Mucosa of stomach (tissue), 1 donor: Measurements from ENCODE around the gene IQCC.
A peak's percentile ranks its signal among the peaks of the same experiment; 100 is the strongest.
"Not testable (repeated sequence)": the region's sequence is repeated elsewhere in the genome, so short reads cannot be mapped to it uniquely, and the experiment has no call there.

Source experiments
- H3K27me3 ChIP-seq: one replicate; pipeline ENCODE4 v1.7.0; 2013; ENCODE audit warnings: mild to moderate bottlenecking, low read length; ENCODE audit not compliant: control insufficient read depth, insufficient read depth
- H3K36me3 ChIP-seq: one replicate; pipeline ENCODE4 v1.7.0; 2013; ENCODE audit warnings: low read length; ENCODE audit not compliant: control insufficient read depth, insufficient read depth
- H3K4me1 ChIP-seq: one replicate; pipeline ENCODE4 v1.7.0; 2013; ENCODE audit warnings: mild to moderate bottlenecking, low read length; ENCODE audit not compliant: control insufficient read depth, insufficient read depth
- H3K4me3 ChIP-seq: one replicate; pipeline ENCODE4 v1.7.0; 2013; ENCODE audit warnings: low read length
- H3K9ac ChIP-seq: one replicate; pipeline ENCODE4 v1.7.0; 2013; ENCODE audit warnings: mild to moderate bottlenecking, low read length, moderate library complexity
- H3K9me3 ChIP-seq: one replicate; pipeline ENCODE4 v1.7.0; 2013; ENCODE audit warnings: mild to moderate bottlenecking, low read length, moderate library complexity; ENCODE audit not compliant: control insufficient read depth
- donor health status: Pancreatic carcinoma.

Gene IQCC

GRCh38 chr1:32205401-32206370 lies at the start of gene IQCC:
Gene IQCC (plus strand): TSS chr1:32205671. CDS start chr1:32205682, 11 bp downstream.
- Histone ChIP-seq H3K9ac (peak within 1 kb of the TSS; percentile 73), H3K9me3 (no peaks in the 10 kb centered on the region), H3K4me3 (peak within 1 kb of the TSS; percentile 32), H3K36me3 (no peaks in the 10 kb centered on the region), H3K27me3 (no peaks in the 10 kb centered on the region), H3K4me1 (peaks cover 41% of the 10 kb centered on the region)

DNA sequence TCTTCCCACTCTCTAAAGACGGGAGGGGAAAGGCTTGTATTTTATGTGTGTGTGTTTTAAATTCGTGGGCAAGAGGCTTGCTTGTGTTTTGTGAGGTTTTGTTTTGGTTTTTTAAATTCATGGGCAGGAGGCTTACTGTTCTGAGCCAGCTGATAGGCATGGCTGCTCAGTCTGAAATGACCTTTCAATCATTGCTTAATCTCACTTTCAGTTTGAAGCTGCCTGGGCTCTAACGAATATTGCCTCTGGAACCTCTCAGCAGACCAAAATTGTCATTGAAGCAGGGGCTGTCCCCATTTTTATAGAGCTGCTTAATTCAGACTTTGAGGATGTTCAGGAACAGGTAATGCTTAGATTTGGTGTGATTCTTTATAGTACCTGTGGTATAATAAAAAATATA lies 46.3 kb upstream of the IQCC start:
- Histone ChIP-seq H3K4me3 (no peak overlapping the region), H3K36me3 (peaks cover 8% of the 10 kb centered on the region), H3K27me3 (no peaks in the 10 kb centered on the region), H3K9me3 (no peaks in the 10 kb centered on the region), H3K9ac (no peak overlapping the region), H3K4me1 (peaks cover 5% of the 10 kb centered on the region)

DNA sequence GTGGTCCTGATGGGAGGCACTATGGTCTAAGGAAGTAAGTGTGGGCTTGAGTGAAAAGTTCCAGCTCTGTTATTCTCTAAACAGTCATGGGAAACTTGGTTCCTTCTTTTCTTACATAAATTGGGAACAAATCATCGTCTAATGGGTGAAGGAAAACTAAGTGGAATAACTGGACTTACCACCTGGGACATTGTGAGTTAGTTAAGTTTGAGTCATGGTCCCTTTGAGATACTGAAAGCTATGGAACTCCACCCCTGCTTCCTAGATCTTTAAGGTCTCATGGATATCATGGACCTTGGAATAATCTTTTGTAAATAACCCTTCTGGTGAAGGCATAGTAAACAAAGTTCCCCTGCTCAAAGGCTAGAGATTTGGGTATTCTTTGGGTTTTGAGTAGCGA lies 42.1 kb upstream of the IQCC start:
- Histone ChIP-seq H3K4me1 (peaks cover 5% of the 10 kb centered on the region), H3K9me3 (no peaks in the 10 kb centered on the region), H3K9ac (no peak overlapping the region), H3K36me3 (peaks cover 12% of the 10 kb centered on the region), H3K27me3 (no peaks in the 10 kb centered on the region), H3K4me3 (no peak overlapping the region)

DNA sequence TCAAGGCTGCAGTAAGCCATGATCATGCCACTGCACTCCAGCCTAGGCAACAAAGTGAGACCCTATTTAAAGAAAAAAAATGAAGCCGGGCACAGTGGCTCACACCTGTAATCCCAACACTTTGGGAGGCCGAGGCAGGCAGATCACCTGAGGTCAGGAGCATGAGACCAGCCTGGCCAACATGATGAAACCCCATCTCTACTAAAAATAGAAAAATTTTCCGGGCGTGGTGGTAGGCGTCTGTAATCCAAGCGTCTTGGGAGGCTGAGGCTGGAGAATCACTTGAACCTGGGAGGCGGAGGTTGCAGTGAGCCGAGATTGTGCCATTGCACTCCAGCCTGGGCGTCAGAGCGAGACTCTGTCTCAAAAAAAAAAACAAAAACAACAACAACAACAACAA lies 39.8 kb upstream of the IQCC start:
- not testable (repeated sequence) for H3K4me1 ChIP-seq, H3K27me3 ChIP-seq, H3K9me3 ChIP-seq, H3K4me3 ChIP-seq, H3K9ac ChIP-seq
- H3K36me3 ChIP-seq, result peaks cover 22% of the 10 kb centered on the region

DNA sequence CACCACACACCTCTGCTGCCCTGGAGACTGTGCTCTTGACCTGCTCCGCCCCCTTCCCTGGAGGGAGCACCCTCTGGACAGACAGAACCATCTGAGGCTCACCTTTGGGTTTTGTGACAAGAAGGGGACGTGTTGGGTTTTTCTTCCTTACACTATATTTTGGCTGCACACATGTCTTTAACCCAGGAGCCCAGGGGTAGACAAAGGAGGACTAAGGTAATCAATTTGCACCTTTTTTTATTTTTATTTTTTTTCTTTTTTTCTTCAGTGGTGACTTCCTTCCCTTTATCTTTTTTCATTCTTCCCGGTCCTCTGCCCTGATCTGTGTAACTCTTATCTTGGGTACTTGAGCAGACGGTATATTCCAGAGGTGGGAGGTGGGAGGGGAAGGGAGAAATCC lies 34.5 kb upstream of the IQCC start:
- Histone ChIP-seq H3K9ac (no peak overlapping the region), H3K4me1 (no peaks in the 10 kb centered on the region), H3K4me3 (no peak overlapping the region), H3K36me3 (peaks cover 17% of the 10 kb centered on the region), H3K27me3 (no peaks in the 10 kb centered on the region), H3K9me3 (no peaks in the 10 kb centered on the region)

- no peaks in the 10 kb centered on the region for H3K9me3 ChIP-seq
- H3K9ac ChIP-seq, result no peak overlapping the region
- no peaks in the 10 kb centered on the region for H3K27me3 ChIP-seq
- no peak overlapping the region for H3K4me3 ChIP-seq
- H3K4me1 ChIP-seq, result no peaks in the 10 kb centered on the region
- H3K36me3 ChIP-seq, result peaks cover 13% of the 10 kb centered on the region
Measured at GRCh38 chr1:32172621-32173245, 32.7 kb upstream of the IQCC start.

- H3K27me3 ChIP-seq, result no peaks in the 10 kb centered on the region
- no peaks in the 10 kb centered on the region for H3K36me3 ChIP-seq
- H3K4me3 ChIP-seq, result peak overlapping the region; percentile 61
- H3K9ac ChIP-seq, result peak overlapping the region; percentile 93
- peaks cover 26% of the 10 kb centered on the region for H3K4me1 ChIP-seq
- no peaks in the 10 kb centered on the region for H3K9me3 ChIP-seq
Measured at GRCh38 chr1:32178380-32179192, 26.9 kb upstream of the IQCC start.

DNA sequence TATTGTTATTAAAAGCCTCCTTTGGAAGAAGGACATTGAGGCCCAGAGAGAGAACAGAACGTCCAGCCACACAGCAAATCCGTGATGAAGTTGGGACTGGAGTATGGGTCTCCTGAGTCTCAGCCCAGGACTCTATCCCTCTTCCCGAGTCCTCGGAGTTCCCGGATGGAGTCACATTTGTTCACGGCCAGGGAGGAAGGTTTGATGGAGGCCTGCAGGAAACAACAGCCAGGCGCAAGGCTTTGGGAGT lies 26.4 kb upstream of the IQCC start:
- no peaks in the 10 kb centered on the region for H3K36me3 ChIP-seq
- no peaks in the 10 kb centered on the region for H3K9me3 ChIP-seq
- no peaks in the 10 kb centered on the region for H3K27me3 ChIP-seq
- H3K4me3 ChIP-seq, result peak overlapping the region; percentile 61
- H3K4me1 ChIP-seq, result peaks cover 26% of the 10 kb centered on the region
- peak overlapping the region; percentile 93 for H3K9ac ChIP-seq

- H3K27me3 ChIP-seq, result no peaks in the 10 kb centered on the region
- peaks cover 26% of the 10 kb centered on the region for H3K4me1 ChIP-seq
- peak within 1 kb of the TSS; percentile 93 for H3K9ac ChIP-seq
- no peaks in the 10 kb centered on the region for H3K36me3 ChIP-seq
- H3K9me3 ChIP-seq, result no peaks in the 10 kb centered on the region
- peak within 1 kb of the TSS; percentile 61 for H3K4me3 ChIP-seq
Measured at GRCh38 chr1:32179443-32180185, 25.9 kb upstream of the IQCC start, which contains the start of gene TXLNA. Gene TXLNA (plus strand): TSS chr1:32179675. CDS start chr1:32180346, 671 bp downstream.

DNA sequence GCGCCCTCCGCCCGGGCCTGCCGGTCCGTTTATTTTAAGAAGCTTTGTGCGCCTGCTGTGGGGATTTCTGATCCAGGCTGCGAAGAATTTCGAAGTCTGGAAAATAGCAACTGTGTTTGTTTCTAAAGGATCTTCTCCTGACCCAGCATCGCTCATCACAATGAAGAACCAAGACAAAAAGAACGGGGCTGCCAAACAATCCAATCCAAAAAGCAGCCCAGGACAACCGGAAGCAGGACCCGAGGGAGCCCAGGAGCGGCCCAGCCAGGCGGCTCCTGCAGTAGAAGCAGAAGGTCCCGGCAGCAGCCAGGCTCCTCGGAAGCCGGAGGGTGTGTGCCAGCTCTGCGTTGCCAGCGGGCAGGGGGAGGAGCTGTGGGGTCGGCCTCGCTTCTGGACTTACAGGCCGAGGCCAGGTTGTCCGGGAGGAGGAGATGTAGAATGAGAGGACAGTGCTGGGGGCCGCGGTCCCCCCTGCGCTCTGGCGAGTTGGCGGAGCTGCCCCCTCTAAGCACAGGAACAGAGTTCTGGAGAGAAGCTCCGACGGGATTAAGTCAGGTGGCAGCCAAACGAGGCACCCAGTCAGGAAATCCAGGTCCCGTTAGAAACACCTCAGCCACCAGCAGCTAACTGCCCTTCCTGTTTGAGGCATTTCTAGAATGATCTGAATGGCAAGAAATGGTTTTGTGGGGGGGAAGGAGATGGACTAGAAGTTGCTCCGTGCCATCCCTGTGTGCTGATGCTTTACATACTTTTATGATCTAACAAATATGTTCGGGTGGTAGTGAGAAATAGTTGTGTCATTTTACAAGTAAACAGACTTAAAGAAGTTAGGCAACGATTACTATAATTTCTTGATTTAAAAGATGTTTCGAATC lies 25.0 kb upstream of the IQCC start:
- H3K36me3 ChIP-seq, result no peaks in the 10 kb centered on the region
- H3K4me1 ChIP-seq, result peaks cover 26% of the 10 kb centered on the region
- H3K4me3 ChIP-seq, result peak overlapping the region; percentile 61
- H3K9me3 ChIP-seq, result no peaks in the 10 kb centered on the region
- H3K9ac ChIP-seq, result peak overlapping the region; percentile 93
- H3K27me3 ChIP-seq, result no peaks in the 10 kb centered on the region

DNA sequence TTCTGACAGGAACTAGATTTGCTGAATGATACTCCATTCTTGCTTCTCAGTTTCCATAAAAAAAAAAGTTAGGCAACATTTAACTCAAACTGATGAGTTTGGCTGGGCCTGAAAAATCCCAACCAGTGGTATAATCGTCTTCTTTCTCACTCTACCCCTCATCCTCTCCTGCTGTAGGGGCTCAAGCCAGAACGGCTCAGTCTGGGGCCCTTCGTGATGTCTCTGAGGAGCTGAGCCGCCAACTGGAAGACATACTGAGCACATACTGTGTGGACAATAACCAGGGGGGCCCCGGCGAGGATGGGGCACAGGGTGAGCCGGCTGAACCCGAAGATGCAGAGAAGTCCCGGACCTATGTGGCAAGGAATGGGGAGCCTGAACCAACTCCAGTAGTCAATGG lies 24.4 kb upstream of the IQCC start:
- H3K4me3 ChIP-seq, result peak overlapping the region; percentile 61
- peak overlapping the region; percentile 93 for H3K9ac ChIP-seq
- H3K27me3 ChIP-seq, result no peaks in the 10 kb centered on the region
- no peaks in the 10 kb centered on the region for H3K9me3 ChIP-seq
- peaks cover 26% of the 10 kb centered on the region for H3K4me1 ChIP-seq
- no peaks in the 10 kb centered on the region for H3K36me3 ChIP-seq
